ENCODE measurements around the gene CMTR2.
A peak's percentile ranks its signal among the peaks of the same experiment; 100 is the strongest.

DNA sequence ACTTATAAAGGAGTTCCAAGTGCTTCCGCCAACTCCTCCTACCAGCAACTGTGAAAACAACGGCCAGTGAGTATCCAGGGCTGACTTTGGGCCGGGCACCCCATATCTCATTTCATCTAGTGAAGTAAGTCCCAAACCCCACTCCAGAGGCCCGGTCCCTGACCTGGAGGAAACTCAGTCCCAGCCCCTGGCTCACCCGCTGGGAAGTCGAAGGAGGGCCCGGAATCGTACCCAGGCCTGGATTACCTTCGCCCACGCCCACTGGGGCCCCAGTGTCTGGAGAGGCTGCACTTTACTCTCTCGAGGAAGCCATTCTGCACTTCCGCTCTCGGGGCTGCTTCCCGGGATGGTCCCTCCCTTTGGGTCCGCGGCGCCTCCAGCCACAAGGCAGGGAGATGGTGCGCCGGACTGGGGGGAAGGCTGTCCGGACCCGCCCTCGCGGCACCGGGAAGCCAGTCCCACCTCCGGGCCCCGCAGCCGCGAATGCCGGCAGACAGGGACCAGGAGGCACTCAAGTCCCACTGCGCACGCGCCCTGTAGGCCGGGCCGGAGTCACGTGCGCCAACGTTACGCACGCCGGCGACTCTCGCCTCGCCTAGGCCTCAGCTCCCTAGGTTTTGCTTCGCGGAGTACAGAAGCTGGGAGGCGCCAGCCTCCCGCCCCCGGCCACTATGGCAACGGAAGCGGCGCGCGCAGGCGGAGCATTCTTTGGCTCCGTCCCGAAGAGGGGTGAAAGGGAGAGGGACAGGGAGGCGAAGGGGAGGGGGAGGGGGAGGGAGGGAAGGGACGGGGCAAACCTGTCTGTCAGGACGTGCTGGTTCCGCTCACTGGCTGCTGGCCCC lies at the start of gene CMTR2:
- TF ChIP-seq POLR2A (IDR thresholded peaks at IDR 0.05): peak in 1 of 2 donors; percentile 89
- TF ChIP-seq, protein P1, sequence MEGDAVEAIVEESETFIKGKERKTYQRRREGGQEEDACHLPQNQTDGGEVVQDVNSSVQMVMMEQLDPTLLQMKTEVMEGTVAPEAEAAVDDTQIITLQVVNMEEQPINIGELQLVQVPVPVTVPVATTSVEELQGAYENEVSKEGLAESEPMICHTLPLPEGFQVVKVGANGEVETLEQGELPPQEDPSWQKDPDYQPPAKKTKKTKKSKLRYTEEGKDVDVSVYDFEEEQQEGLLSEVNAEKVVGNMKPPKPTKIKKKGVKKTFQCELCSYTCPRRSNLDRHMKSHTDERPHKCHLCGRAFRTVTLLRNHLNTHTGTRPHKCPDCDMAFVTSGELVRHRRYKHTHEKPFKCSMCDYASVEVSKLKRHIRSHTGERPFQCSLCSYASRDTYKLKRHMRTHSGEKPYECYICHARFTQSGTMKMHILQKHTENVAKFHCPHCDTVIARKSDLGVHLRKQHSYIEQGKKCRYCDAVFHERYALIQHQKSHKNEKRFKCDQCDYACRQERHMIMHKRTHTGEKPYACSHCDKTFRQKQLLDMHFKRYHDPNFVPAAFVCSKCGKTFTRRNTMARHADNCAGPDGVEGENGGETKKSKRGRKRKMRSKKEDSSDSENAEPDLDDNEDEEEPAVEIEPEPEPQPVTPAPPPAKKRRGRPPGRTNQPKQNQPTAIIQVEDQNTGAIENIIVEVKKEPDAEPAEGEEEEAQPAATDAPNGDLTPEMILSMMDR (IDR thresholded peaks at IDR 0.05): no peak
